Measurements from ENCODE around the gene CUX1.

The CUX1 gene

GRCh38 chr7:102085218-102085772 is 267.9 kb downstream of the CUX1 start:
- in situ Hi-C loops (cut with MboI; ENCODE audit: low sequenced_read_pairs), result no loop called here

GRCh38 chr7:102089175-102090098 is 272.0 kb downstream of the CUX1 start:
- in situ Hi-C loops (cut with MboI; ENCODE audit: low sequenced_read_pairs), result no loop called here

GRCh38 chr7:102093599-102094315 is 276.3 kb downstream of the CUX1 start:
- in situ Hi-C loops (cut with MboI; ENCODE audit: low sequenced_read_pairs), result no loop called here

DNA sequence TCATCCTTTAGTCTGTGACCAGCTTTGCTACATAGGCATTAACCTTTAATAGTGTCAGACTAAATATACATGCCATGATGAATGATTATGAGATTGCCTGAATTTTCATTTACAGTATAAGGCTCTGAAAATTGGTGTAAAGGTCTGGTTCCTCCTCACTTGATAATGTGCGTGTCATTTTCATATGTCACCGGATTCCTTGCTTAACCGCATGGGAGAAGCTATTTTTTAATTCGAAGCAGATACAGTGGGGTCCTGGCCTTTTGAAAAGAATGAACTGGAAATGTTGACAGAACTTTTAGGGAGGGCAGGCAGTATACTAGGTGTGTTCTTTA is 276.9 kb downstream of the CUX1 start:
- in situ Hi-C loops (cut with MboI; ENCODE audit: low sequenced_read_pairs), result no loop called here

- in situ Hi-C loops (cut with MboI; ENCODE audit: low sequenced_read_pairs), result no loop called here
These were observed 278.0 kb downstream of the CUX1 start for GRCh38 chr7:102095321-102096011.

DNA sequence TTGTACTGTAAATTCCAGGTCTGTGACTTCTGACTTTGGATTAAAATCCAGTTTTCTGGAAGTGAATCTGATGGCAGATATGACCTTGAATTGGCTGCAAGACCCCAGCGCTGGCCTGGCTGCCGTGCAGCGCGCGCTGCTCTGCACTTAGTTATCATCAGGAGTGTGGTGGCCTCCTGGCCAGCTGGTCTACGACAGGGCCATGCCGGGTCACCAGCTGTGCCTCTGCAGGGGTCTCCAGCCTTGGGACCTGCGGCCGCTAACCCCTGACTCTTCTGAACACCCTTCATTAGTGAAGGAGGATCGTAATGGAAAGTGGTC is 278.5 kb downstream of the CUX1 start:
- in situ Hi-C loops (cut with MboI; ENCODE audit: low sequenced_read_pairs), result no loop called here

DNA sequence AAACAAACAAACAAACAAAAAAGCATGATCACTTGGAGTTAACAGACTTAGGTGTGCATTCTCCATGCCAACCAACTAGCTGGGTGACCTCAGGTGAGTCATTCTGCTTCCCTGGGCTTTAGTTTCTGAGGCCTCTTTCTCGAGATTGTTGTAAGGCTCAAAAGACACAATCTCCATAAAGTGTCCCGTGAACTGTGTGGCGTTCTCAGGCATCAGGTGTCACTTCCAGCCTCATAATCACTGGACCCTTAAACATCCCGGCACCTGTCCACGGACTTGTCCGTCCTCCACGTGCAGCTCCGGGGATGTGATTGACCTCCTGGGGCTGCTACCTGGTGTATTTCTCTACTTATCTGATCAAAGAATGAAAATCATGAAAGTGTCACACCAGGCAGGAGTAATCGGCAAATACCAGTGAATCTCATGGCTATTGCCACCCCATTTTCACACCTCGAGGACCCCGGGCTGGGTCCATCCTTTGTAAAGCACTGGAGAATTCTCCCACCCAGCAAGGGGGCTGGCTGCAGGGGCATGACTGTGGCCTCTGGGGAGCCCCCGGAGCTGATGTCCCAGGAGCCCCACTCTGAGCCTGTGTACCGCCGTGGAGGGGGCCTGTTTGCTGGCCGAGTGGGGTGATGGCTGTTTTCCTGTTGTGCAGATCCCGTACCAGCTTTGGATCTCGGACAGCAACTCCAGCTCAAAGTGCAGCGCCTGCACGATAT is 279.4 kb downstream of the CUX1 start:
- in situ Hi-C loops (cut with MboI; ENCODE audit: low sequenced_read_pairs), result no loop called here

- in situ Hi-C loops (cut with MboI; ENCODE audit: low sequenced_read_pairs), result no loop called here
These were observed 280.3 kb downstream of the CUX1 start for GRCh38 chr7:102097601-102098161.

DNA sequence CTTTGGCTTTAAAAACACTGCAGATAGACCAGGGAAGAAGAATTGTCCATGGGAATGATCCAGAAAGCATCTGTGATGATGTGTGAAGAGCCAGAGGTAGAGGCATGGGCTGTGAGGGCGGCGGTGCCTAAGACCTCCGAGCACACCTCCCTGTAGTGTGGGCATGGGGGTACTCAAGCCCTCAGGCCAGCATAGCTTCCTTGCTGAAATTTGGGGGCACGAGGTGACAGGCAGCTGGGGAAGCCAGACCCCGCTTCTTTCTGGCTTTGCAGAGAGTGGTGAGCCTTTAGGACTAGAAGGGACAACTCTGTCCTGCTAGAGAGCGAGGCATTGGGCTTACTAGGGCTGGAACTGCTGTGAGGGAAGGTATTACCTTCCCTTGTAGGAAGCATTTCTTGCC is 281.6 kb downstream of the CUX1 start:
- in situ Hi-C loops (cut with MboI; ENCODE audit: low sequenced_read_pairs), result no loop called here

DNA sequence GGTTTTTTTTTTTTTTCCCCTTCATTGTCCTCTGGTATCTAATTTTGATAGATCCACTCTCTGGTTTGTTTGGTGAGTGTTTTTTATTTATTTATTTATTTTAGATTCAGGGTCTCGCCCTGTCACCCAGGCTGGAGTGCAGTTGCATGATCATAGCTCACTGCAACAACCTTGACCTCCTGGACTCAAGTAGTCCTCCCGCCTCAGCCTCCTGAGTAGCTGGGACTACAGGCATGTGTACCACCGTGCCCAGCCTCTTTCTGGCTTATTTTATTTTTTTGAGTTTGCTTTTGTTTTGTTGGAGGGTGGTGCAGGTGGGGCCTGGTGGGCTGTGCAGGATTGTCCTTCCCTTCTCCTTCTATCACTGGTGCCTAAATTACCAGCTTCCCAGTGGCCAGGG is 282.0 kb downstream of the CUX1 start:
- in situ Hi-C loops (cut with MboI; ENCODE audit: low sequenced_read_pairs), result no loop called here

GRCh38 chr7:102101111-102101551 is 283.7 kb downstream of the CUX1 start:
- in situ Hi-C loops (cut with MboI; ENCODE audit: low sequenced_read_pairs), result no loop called here

GRCh38 chr7:102101926-102102325 is 284.5 kb downstream of the CUX1 start:
- in situ Hi-C loops (cut with MboI; ENCODE audit: low sequenced_read_pairs), result no loop called here

DNA sequence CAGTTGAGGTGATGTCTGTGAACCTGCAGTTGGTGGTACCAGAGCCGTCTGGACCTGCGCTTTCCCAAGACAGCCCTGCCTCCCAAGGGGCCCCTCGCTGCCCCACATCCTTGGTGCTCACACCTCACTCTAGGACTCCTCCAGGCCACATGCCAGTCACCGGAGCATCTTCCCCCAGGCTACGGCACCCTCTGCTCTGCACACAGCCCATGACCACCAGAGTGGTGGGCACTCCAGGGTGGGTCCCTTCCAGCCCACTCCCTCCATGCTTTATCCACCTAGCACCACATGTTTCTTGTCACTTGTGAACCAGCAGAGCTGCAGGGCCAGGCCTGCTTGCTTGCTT is 285.6 kb downstream of the CUX1 start:
- in situ Hi-C loops (cut with MboI; ENCODE audit: low sequenced_read_pairs), result no loop called here

- in situ Hi-C loops (cut with MboI; ENCODE audit: low sequenced_read_pairs), result no loop called here
These were observed 286.8 kb downstream of the CUX1 start for GRCh38 chr7:102104245-102104644.

GRCh38 chr7:102106625-102107024 is 289.2 kb downstream of the CUX1 start:
- in situ Hi-C loops (cut with MboI; ENCODE audit: low sequenced_read_pairs), result no loop called here

- in situ Hi-C loops (cut with MboI; ENCODE audit: low sequenced_read_pairs), result no loop called here
These were observed 290.2 kb downstream of the CUX1 start for GRCh38 chr7:102107474-102108104.

DNA sequence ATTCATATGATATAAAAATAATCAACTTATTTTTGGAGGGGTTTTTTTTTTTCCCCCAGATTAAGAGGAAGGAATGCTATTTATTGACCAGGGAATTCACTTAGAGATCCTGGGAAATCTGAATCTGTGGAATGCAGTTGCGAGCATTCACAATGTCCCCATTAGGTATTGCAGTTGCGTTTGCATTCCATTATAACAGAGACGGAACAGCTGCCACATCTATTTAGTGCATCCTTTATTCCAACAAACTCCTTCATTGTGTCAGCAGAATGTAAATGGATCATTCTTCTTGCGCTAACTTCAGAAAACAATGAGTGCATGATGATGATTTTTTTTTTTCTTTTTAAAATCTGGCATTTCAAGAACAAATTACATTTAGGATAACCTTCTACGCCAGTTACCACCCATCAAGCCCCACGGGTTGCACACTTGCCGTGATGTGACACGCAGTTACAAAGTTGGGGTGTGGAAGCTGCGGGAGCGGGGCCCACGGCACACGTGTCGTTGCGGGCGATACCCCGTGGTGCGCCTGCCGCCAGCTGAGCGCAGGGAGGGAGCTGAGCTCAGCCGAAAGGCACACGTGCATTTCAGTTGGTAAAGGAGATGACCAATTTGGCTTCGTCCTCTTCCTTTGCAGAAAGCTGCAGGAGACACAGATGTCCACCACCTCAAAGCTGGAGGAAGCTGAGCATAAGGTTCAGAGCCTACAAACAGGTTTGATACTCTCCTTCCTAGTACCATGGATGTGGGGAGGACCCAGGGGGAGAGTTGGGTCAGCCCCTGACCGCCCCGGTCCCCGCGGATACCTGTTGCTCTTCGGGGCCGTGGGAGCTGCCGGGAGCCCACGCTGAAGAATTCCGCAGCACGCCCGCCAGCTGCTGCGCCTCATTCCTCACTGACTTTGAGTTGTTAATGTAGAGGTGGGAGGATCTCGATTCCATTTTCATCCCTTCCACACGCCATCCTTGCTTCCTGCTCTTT is 293.9 kb downstream of the CUX1 start:
- in situ Hi-C loops (cut with MboI; ENCODE audit: low sequenced_read_pairs), result no loop called here

GRCh38 chr7:102115181-102115580 is 297.8 kb downstream of the CUX1 start:
- in situ Hi-C loops (cut with MboI; ENCODE audit: low sequenced_read_pairs), result no loop called here

DNA sequence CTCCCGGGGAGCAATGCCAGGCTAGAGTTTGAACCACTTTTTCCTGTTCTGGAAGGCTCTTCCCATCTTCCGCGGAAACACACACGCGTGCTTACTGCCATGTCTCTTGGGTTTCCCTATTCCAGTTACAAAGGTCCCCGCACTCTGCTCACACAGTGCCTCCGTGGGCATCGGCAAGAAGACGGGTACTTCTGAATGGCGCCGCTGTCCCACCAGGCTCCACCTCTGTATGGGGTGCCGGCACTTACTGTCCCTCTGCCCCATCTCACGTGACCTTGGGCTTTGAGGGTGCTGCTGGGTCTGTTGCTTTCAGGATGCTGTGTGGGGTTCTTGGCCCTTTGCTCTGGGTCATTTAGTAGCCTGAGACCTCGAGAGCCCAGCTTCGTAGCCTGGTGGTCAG is 298.5 kb downstream of the CUX1 start:
- in situ Hi-C loops (cut with MboI; ENCODE audit: low sequenced_read_pairs), result no loop called here
